HepG2 (cell line): ENCODE results near the gene H2AZ2. TPM values are rescaled to one million over a fixed set of nuclear protein-coding genes. Genes with fewer than 3 reads are reported as not detected.

ENCODE experiments used
- ATF7-NPFF ChIP-seq: sonication (generic); formaldehyde crosslinking; IDR thresholded peaks from 2 replicates; pipeline ENCODE4 v1.8.1; 2023; ENCODE audit warnings: mild to moderate bottlenecking, low read depth, missing genetic modification reagents, moderate library complexity
- SP2 ChIP-seq: sonication (generic); formaldehyde crosslinking; IDR thresholded peaks from 2 replicates; pipeline ENCODE4 v1.5.1; 2020; ENCODE audit warnings: mild to moderate bottlenecking, missing genetic modification reagents
- ZFP90 ChIP-seq: sonication (generic); formaldehyde crosslinking; IDR thresholded peaks from 2 replicates; pipeline ENCODE4 v1.8.0; 2022; ENCODE audit warnings: missing genetic modification reagents, mild to moderate bottlenecking, inconsistent platforms, borderline replicate concordance
- ZNF235 ChIP-seq: sonication (generic); formaldehyde crosslinking; IDR thresholded peaks from 2 replicates; pipeline ENCODE4 v1.8.1; 2023; ENCODE audit warnings: mild to moderate bottlenecking, missing genetic modification reagents, borderline replicate concordance
- ZNF777 ChIP-seq: sonication (generic); formaldehyde crosslinking; IDR thresholded peaks from 2 replicates; pipeline ENCODE4 v1.4.0; 2020; ENCODE audit warnings: missing genetic modification reagents
- ZNF782 ChIP-seq: sonication (generic); formaldehyde crosslinking; IDR thresholded peaks from 2 replicates; pipeline ENCODE4 v1.4.0; 2020; ENCODE audit warnings: missing genetic modification reagents, mild to moderate bottlenecking, borderline replicate concordance
- ZNF790 ChIP-seq: sonication (generic); formaldehyde crosslinking; IDR thresholded peaks from 2 replicates; pipeline ENCODE4 v1.8.0; 2022; ENCODE audit warnings: missing genetic modification reagents, mild to moderate bottlenecking, borderline replicate concordance
- polyA plus RNA-seq, 8 experiments: library from polyadenylated mRNA; depleted of rRNA in 3 of 8; stranded (reverse) in 7 of 8; unstranded in 1 of 8; fragments of >200 nt; fragmentation: Illumina TruSeq in 4 of 8; extraction: Trizol in 4 of 8; gene quantifications; 2 replicates each; pipeline versions ENCODE4 v1.2.1 to v1.2.3, GENCODE V29; 2011 to 2016; ENCODE audit warnings: low read depth in 4 of 8, missing spikeins in 1 of 8, mixed read lengths in 1 of 8; ENCODE audit not compliant: insufficient read depth in 1 of 8
- total RNA-seq, 5 experiments: library from RNA; depleted of rRNA; stranded (reverse); fragments of >200 nt; fragmentation: Illumina TruSeq; extraction: Trizol; gene quantifications; 2 replicates each; pipeline ENCODE4 v1.2.3, GENCODE V29; 2016; ENCODE audit warnings: low read depth in 1 of 5
- TF ChIP-seq, protein P1 (sequence below), 2 experiments: sonication (generic) in 1 of 2; formaldehyde crosslinking in 1 of 2; IDR thresholded peaks; 2 replicates each; pipeline versions ENCODE4 v1.4.0 to v1.6.1; 2016 to 2020; ENCODE audit warnings: borderline replicate concordance in 1 of 2, low read depth in 1 of 2, mild to moderate bottlenecking in 1 of 2, missing genetic modification reagents in 1 of 2
- TF ChIP-seq, protein P2 (sequence below): IDR thresholded peaks from 2 replicates; pipeline ENCODE4 v1.6.1; 2016; ENCODE audit warnings: missing genetic modification reagents, missing compliant biosample characterization
- TF ChIP-seq, protein P3 (sequence below): sonication (generic); formaldehyde crosslinking; IDR thresholded peaks from 2 replicates; pipeline ENCODE4 v1.8.1; 2023; ENCODE audit warnings: missing genetic modification reagents, mild to moderate bottlenecking, borderline replicate concordance
- TF ChIP-seq, protein P4 (sequence below): sonication (generic); formaldehyde crosslinking; IDR thresholded peaks from 2 replicates; pipeline ENCODE4 v1.8.1; 2022; ENCODE audit warnings: mild to moderate bottlenecking, missing genetic modification reagents
- TF ChIP-seq, protein P5 (sequence below): sonication (generic); formaldehyde crosslinking; IDR thresholded peaks from 2 replicates; pipeline ENCODE4 v1.4.0; 2020; ENCODE audit warnings: mild to moderate bottlenecking, missing genetic modification reagents
- TF ChIP-seq, protein P6 (sequence below): sonication (generic); formaldehyde crosslinking; IDR thresholded peaks from 2 replicates; pipeline ENCODE4 v1.4.0; 2020; ENCODE audit warnings: missing genetic modification reagents
- TF ChIP-seq, protein P7 (sequence below): sonication (generic); formaldehyde crosslinking; IDR thresholded peaks from 2 replicates; pipeline ENCODE4 v1.8.1; 2022; ENCODE audit warnings: low read depth, mild to moderate bottlenecking, missing genetic modification reagents

Gene H2AZ2
- total and polyA plus RNA-seq, 2 of the 13 experiments (the other 11 are each of a cell fraction or from before 2014, with no cell fraction given) = 121 to 223 TPM

DNA sequence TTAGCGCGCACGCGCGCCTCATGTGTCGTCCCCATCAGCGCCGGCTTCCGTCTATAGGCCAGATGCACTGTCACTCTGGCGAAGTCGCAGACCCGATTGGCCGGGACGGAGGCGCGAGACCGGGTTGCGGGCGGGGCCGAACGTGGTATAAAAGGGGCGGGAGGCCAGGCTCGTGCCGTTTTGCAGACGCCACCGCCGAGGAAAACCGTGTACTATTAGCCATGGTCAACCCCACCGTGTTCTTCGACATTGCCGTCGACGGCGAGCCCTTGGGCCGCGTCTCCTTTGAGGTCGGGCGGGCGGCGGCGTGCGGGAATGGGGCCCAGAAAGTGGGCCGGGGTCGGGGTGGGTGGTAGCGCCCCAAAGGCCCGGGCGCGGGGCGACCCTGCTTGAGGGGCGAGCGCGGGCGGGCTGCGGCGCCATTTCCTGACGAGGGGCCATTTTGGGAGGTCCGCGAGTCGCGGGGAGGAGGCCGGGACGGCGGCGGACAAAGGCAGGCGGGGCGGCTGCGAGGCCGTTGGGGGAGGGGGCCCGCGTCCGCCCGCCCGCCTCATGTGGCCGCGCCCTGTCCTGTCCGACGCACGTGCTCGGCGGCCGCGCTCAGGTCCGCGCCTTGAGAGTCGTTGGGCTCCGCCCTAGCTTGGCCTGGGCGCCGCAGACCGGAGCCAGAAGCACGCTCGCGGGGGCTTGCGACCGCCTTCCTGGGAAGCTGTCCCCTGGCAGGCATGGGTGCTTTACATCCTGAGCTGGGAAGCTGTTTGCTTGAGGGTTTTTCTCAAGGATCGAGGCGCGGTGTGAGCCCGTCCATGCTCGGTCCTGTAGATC, 51.2 kb downstream of the H2AZ2 start, which contains the start of gene PPIA (continued):
- TF ChIP-seq, protein P1, sequence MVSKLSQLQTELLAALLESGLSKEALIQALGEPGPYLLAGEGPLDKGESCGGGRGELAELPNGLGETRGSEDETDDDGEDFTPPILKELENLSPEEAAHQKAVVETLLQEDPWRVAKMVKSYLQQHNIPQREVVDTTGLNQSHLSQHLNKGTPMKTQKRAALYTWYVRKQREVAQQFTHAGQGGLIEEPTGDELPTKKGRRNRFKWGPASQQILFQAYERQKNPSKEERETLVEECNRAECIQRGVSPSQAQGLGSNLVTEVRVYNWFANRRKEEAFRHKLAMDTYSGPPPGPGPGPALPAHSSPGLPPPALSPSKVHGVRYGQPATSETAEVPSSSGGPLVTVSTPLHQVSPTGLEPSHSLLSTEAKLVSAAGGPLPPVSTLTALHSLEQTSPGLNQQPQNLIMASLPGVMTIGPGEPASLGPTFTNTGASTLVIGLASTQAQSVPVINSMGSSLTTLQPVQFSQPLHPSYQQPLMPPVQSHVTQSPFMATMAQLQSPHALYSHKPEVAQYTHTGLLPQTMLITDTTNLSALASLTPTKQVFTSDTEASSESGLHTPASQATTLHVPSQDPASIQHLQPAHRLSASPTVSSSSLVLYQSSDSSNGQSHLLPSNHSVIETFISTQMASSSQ (IDR thresholded peaks at IDR 0.05; ENCODE audit: low read depth) = no peak
- TF ChIP-seq, protein P1 (CRISPR knock-in tag; IDR thresholded peaks at IDR 0.05; ENCODE audit: borderline replicate concordance) = peak; percentile 67
- TF ChIP-seq, protein P2, sequence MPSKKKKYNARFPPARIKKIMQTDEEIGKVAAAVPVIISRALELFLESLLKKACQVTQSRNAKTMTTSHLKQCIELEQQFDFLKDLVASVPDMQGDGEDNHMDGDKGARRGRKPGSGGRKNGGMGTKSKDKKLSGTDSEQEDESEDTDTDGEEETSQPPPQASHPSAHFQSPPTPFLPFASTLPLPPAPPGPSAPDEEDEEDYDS (CRISPR knock-in tag) = peak; percentile 95
- TF ChIP-seq SP2 (CRISPR knock-in tag) (peak; percentile 98), ZNF777 (CRISPR knock-in tag) (peak; percentile 59; the same call in 1 of the 2 replicates), ZFP90 (CRISPR knock-in tag) (peak; percentile 96), ZNF235 (CRISPR knock-in tag) (0 out of 2 replicates have a peak, but pooled peaks have one; percentile 42), ATF7-NPFF (CRISPR knock-in tag) (peak; percentile 57; the same call in 1 of the 2 replicates), ZNF790 (0 out of 2 replicates have a peak, but pooled peaks have one; percentile 20), ZNF782 (CRISPR knock-in tag) (0 out of 2 replicates have a peak, but pooled peaks have one; percentile 55)
- TF ChIP-seq, protein P3, sequence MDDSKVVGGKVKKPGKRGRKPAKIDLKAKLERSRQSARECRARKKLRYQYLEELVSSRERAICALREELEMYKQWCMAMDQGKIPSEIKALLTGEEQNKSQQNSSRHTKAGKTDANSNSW (CRISPR knock-in tag) = 0 out of 2 replicates have a peak, but pooled peaks have one; percentile 38
- TF ChIP-seq, protein P4, sequence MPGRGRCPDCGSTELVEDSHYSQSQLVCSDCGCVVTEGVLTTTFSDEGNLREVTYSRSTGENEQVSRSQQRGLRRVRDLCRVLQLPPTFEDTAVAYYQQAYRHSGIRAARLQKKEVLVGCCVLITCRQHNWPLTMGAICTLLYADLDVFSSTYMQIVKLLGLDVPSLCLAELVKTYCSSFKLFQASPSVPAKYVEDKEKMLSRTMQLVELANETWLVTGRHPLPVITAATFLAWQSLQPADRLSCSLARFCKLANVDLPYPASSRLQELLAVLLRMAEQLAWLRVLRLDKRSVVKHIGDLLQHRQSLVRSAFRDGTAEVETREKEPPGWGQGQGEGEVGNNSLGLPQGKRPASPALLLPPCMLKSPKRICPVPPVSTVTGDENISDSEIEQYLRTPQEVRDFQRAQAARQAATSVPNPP = 0 out of 2 replicates have a peak, but pooled peaks have one; percentile 38
- TF ChIP-seq, protein P5, sequence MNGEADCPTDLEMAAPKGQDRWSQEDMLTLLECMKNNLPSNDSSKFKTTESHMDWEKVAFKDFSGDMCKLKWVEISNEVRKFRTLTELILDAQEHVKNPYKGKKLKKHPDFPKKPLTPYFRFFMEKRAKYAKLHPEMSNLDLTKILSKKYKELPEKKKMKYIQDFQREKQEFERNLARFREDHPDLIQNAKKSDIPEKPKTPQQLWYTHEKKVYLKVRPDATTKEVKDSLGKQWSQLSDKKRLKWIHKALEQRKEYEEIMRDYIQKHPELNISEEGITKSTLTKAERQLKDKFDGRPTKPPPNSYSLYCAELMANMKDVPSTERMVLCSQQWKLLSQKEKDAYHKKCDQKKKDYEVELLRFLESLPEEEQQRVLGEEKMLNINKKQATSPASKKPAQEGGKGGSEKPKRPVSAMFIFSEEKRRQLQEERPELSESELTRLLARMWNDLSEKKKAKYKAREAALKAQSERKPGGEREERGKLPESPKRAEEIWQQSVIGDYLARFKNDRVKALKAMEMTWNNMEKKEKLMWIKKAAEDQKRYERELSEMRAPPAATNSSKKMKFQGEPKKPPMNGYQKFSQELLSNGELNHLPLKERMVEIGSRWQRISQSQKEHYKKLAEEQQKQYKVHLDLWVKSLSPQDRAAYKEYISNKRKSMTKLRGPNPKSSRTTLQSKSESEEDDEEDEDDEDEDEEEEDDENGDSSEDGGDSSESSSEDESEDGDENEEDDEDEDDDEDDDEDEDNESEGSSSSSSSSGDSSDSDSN (CRISPR knock-in tag) = peak; percentile 60
- TF ChIP-seq, protein P6, sequence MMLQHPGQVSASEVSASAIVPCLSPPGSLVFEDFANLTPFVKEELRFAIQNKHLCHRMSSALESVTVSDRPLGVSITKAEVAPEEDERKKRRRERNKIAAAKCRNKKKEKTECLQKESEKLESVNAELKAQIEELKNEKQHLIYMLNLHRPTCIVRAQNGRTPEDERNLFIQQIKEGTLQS (CRISPR knock-in tag) = peak; percentile 57; the same call in 1 of the 2 replicates
- TF ChIP-seq, protein P7, sequence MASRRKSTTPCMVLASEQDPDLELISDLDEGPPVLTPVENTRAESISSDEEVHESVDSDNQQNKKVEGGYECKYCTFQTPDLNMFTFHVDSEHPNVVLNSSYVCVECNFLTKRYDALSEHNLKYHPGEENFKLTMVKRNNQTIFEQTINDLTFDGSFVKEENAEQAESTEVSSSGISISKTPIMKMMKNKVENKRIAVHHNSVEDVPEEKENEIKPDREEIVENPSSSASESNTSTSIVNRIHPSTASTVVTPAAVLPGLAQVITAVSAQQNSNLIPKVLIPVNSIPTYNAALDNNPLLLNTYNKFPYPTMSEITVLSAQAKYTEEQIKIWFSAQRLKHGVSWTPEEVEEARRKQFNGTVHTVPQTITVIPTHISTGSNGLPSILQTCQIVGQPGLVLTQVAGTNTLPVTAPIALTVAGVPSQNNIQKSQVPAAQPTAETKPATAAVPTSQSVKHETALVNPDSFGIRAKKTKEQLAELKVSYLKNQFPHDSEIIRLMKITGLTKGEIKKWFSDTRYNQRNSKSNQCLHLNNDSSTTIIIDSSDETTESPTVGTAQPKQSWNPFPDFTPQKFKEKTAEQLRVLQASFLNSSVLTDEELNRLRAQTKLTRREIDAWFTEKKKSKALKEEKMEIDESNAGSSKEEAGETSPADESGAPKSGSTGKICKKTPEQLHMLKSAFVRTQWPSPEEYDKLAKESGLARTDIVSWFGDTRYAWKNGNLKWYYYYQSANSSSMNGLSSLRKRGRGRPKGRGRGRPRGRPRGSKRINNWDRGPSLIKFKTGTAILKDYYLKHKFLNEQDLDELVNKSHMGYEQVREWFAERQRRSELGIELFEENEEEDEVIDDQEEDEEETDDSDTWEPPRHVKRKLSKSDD (CRISPR knock-in tag) = no peak
